ENCODE measurements around the gene UBR4. TPM values are rescaled to one million over a fixed set of nuclear protein-coding genes. Genes with fewer than 3 reads are reported as not detected.

Gene UBR4
- total and polyA plus RNA-seq, 2 donors from 2014 or later = 167 to 319 TPM

DNA sequence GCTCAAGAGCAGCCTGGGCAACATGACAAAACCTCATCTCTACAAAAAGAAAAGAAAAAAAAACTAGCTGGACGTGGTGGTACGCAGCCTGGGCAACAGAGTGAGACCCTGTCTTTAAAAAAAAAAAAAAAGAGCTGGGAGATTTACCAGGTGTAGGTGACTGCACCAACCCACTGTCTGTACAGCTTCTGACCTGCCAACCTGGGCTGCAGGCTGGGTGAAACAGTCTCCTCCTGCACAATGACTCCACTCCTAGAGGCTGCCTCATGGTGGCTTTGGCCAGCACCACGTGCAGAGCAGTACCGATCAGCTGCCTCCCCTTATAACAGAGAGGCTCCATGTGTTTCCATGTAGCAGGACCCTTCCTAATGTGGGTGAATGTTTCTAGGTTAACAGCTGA lies 45.2 kb upstream of the UBR4 start:
- FAIRE-seq (no peak), DNase-seq (no peak)
- no peaks in the 10 kb centered on the region for H3K27me3 ChIP-seq (ENCODE audit: control insufficient read depth, insufficient read depth, low read length)
- intact Hi-C loops (cut with DNase I) = no loop called here
- H3K4me3 ChIP-seq (ENCODE audit: low read length in 3 of 3) = no peak overlapping the region
- peaks cover 3 to 29% (median 16%) of the 10 kb centered on the region in 3 donors for H3K36me3 ChIP-seq (ENCODE audit: control insufficient read depth in 2 of 3, insufficient read depth in 3 of 3, low read length in 3 of 3)
- TF ChIP-seq, protein P1, sequence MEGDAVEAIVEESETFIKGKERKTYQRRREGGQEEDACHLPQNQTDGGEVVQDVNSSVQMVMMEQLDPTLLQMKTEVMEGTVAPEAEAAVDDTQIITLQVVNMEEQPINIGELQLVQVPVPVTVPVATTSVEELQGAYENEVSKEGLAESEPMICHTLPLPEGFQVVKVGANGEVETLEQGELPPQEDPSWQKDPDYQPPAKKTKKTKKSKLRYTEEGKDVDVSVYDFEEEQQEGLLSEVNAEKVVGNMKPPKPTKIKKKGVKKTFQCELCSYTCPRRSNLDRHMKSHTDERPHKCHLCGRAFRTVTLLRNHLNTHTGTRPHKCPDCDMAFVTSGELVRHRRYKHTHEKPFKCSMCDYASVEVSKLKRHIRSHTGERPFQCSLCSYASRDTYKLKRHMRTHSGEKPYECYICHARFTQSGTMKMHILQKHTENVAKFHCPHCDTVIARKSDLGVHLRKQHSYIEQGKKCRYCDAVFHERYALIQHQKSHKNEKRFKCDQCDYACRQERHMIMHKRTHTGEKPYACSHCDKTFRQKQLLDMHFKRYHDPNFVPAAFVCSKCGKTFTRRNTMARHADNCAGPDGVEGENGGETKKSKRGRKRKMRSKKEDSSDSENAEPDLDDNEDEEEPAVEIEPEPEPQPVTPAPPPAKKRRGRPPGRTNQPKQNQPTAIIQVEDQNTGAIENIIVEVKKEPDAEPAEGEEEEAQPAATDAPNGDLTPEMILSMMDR (IDR thresholded peaks at IDR 0.05; ENCODE audit: borderline replicate concordance, extremely low read depth, insufficient read depth) = no peak
- peaks cover 4 to 16% (median 12%) of the 10 kb centered on the region in 3 donors for H3K4me1 ChIP-seq (ENCODE audit: control insufficient read depth in 2 of 3, insufficient read depth in 2 of 3, low read depth in 1 of 3, low read length in 3 of 3)
- no peak overlapping the region for H3K27ac ChIP-seq (ENCODE audit: low read depth in 2 of 2, low read length in 2 of 2)
- no peak overlapping the region for H3K9ac ChIP-seq (ENCODE audit: low read length in 3 of 3)
- H3K9me3 ChIP-seq (ENCODE audit: control insufficient read depth in 2 of 3, insufficient read depth in 1 of 3, low read length in 3 of 3) = no peaks in the 10 kb centered on the region

DNA sequence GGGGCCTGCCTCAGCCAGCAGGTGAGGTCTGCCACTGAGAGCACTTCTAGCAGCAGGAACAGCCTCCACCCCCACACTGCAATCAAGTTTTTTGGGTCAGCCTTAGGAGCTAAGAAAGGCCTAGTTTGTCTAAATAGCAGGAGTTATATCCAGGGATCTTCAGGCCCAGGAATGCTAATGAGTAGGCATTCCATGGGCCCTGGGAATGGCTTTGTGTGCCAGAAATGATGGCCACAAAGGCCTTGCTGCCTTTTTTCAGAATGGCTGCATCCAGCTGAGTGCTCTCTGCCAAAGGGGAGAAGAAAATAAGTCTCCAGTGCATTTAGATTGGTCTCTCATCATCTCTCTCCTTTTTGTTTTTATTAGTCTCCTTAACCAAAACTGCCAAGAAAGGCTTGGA lies 44.4 kb upstream of the UBR4 start:
- DNase-seq (no peak), FAIRE-seq (no peak)
- Histone ChIP-seq H3K9me3 (ENCODE audit: control insufficient read depth in 2 of 3, insufficient read depth in 1 of 3, low read length in 3 of 3) (no peaks in the 10 kb centered on the region), H3K36me3 (ENCODE audit: control insufficient read depth in 2 of 3, insufficient read depth in 3 of 3, low read length in 3 of 3) (peaks cover 3 to 21% (median 12%) of the 10 kb centered on the region in 3 donors), H3K9ac (ENCODE audit: low read length in 3 of 3) (no peak overlapping the region), H3K4me1 (ENCODE audit: control insufficient read depth in 2 of 3, insufficient read depth in 2 of 3, low read depth in 1 of 3, low read length in 3 of 3) (peaks cover 4 to 17% (median 12%) of the 10 kb centered on the region in 3 donors), H3K4me3 (ENCODE audit: low read length in 3 of 3) (no peak overlapping the region), H3K27me3 (ENCODE audit: control insufficient read depth, insufficient read depth, low read length) (no peaks in the 10 kb centered on the region), H3K27ac (ENCODE audit: low read depth in 2 of 2, low read length in 2 of 2) (no peak overlapping the region)
- TF ChIP-seq, protein P1 (IDR thresholded peaks at IDR 0.05; ENCODE audit: borderline replicate concordance, extremely low read depth, insufficient read depth) = no peak
- intact Hi-C loops (cut with DNase I) = no loop called here

DNA sequence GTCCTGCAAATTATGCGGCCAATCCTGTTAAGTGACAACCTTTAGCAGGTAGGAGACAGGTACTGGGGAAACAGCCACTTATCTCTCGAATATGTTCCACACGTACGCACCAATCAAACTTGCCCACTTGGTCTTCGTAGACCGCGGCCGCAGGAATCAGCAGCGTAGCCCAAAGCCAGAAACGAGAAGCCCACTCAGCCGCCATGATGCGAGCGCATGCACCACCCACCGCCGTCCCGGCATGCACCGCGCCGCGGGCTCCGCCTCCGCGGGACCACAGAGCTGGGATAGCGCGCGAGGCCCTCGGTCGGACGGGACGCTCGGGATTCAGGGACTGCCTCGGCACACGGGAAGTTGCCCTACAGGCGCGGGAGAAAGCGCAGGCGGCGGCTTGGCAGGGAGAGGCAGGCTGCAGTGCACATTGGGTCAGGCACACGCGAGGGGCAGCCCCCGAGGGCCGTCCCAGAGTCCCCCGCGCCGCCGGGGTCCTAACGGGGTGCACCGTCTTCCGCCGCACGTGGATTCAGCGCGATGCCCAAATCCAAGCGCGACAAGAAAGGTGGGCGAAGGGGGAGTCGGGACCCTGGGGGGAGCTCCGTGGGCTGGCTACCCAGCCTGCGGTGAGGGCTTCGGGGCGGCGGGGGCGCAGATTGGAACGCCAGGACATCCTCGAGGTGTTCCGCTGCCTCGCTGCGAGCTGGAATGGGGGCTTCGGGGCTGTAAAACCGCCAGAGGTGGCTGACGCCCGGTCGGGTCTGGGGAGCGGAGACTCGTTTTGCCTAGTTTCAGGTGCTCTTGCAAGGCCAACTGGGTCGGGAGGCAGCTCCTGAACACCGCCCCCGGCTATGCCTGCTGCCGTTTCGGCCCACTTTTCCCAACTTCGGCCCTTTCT lies 41.5 kb upstream of the UBR4 start, which contains the start of the genes EMC1 and MRTO4:
Gene EMC1, minus strand, starts transcription at position 220 of the 892 bp plus-strand sequence. Its CDS starts 15 bp downstream, at position 205.
Gene MRTO4, plus strand, starts transcription at position 501 of the 892 bp plus-strand sequence. Its CDS starts 31 bp downstream, at position 532.
- DNase-seq (peak; percentile 86 to 94 (median 92)), FAIRE-seq (no peak)
- H3K9ac ChIP-seq (ENCODE audit: low read length in 3 of 3) = peak within 1 kb of the TSS; percentile 74 to 99 (median 89)
- H3K27ac ChIP-seq (ENCODE audit: low read depth in 2 of 2, low read length in 2 of 2) = peak within 1 kb of the TSS; percentile 99 to 100
- peaks cover 1 to 4% (median 2%) of the 10 kb centered on the region in 3 donors for H3K36me3 ChIP-seq (ENCODE audit: control insufficient read depth in 2 of 3, insufficient read depth in 3 of 3, low read length in 3 of 3)
- no peaks in the 10 kb centered on the region for H3K27me3 ChIP-seq (ENCODE audit: control insufficient read depth, insufficient read depth, low read length)
- peak within 1 kb of the TSS; percentile 89 to 100 (median 100) for H3K4me3 ChIP-seq (ENCODE audit: low read length in 3 of 3)
- H3K4me1 ChIP-seq (ENCODE audit: control insufficient read depth in 2 of 3, insufficient read depth in 2 of 3, low read depth in 1 of 3, low read length in 3 of 3) = peaks cover 4 to 17% (median 12%) of the 10 kb centered on the region in 3 donors
- TF ChIP-seq, protein P1 (IDR thresholded peaks at IDR 0.05; ENCODE audit: borderline replicate concordance, extremely low read depth, insufficient read depth) = no peak
- H3K9me3 ChIP-seq (ENCODE audit: control insufficient read depth in 2 of 3, insufficient read depth in 1 of 3, low read length in 3 of 3) = no peaks in the 10 kb centered on the region
- intact Hi-C loops (cut with DNase I) = no loop called here
